ENCODE results near the gene NEURL3.

DNA sequence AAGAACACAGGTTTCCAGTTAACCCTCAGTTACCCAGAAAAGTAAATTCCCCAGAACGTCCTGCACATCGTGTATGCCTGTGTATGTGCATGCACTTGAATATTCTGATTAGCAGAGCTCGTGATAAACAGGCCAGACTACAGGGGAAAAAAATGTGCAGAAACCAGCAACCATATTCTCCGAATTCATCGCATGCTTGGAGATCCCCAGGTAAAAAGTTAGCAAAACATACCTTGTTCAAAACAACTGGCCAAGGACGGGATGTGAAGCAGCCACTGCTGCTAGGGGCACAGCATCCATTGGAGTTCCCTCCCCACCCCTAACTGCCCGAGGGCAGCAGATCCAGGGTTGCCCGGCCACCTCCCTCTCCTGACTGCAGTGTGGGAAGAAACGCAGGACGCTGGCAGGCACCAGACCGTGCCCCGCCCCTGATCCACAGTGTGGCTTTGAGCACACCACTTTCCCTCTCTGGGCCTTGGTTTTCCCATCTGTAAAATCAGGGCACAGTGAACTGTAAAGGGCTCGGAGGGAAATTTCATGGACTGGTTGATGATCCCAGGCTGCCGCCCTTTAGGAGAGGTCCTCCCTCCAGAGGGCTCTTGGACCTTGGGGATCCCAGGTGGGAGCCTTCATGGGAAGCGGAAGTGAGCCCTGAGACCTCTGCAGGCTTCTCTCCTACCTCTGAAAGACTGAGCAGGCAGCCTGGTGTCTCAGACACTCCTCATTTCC, 19.5 kb upstream of the NEURL3 start:
- TF ChIP-seq, protein P1, sequence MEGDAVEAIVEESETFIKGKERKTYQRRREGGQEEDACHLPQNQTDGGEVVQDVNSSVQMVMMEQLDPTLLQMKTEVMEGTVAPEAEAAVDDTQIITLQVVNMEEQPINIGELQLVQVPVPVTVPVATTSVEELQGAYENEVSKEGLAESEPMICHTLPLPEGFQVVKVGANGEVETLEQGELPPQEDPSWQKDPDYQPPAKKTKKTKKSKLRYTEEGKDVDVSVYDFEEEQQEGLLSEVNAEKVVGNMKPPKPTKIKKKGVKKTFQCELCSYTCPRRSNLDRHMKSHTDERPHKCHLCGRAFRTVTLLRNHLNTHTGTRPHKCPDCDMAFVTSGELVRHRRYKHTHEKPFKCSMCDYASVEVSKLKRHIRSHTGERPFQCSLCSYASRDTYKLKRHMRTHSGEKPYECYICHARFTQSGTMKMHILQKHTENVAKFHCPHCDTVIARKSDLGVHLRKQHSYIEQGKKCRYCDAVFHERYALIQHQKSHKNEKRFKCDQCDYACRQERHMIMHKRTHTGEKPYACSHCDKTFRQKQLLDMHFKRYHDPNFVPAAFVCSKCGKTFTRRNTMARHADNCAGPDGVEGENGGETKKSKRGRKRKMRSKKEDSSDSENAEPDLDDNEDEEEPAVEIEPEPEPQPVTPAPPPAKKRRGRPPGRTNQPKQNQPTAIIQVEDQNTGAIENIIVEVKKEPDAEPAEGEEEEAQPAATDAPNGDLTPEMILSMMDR (IDR thresholded peaks at IDR 0.05) = no peak
- TF ChIP-seq POLR2A (IDR thresholded peaks at IDR 0.05) (no peak), EP300 (IDR thresholded peaks at IDR 0.05) (no peak)

Measured in gastroesophageal sphincter (tissue), 3 donors.